Embryonic facial prominence (tissue), 1 donor: Measurements from ENCODE around the gene BBS2.

Source experiments
- DNase-seq: peaks from one replicate; pipeline ENCODE4 v3.0.0-alpha.2; 2016; ENCODE audit errors: extremely low spot score

BBS2 gene

DNA sequence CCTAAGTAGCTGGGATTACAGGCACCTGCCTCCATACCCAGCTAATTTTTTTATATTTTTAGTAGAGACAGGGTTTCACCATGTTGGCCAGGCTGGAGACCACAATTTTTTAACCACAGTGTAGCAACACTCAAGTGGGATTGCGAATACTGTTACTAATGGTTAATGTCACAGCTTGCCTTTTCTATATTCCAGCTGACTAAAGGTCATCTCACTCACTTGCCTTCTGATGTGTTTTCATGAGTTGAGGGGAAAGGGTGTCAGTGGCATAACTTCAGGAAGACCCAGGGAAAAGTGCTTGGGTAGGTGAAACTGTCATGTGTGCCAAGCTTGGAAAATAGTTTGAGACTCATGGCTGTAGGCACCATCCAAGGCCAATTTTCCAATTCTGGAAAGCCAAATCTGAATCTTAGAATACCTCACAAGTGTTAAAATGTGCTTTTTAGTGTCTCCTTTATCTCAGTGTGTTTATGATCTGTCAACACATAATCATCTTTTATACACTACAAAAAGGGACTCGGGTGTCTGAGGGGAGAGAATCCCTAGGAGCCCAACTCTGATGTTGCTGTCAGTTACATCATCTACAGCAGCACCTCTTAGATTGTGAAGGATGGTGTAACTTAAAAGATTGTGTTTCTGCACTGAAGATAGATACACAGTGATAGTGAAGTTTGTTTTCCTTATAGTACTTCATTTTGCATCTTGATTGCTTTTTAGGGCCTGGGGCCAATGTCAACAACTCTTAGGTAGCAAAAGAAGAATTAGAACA lies 41.4 kb downstream of the BBS2 start:
- DNase-seq, result no peak

DNA sequence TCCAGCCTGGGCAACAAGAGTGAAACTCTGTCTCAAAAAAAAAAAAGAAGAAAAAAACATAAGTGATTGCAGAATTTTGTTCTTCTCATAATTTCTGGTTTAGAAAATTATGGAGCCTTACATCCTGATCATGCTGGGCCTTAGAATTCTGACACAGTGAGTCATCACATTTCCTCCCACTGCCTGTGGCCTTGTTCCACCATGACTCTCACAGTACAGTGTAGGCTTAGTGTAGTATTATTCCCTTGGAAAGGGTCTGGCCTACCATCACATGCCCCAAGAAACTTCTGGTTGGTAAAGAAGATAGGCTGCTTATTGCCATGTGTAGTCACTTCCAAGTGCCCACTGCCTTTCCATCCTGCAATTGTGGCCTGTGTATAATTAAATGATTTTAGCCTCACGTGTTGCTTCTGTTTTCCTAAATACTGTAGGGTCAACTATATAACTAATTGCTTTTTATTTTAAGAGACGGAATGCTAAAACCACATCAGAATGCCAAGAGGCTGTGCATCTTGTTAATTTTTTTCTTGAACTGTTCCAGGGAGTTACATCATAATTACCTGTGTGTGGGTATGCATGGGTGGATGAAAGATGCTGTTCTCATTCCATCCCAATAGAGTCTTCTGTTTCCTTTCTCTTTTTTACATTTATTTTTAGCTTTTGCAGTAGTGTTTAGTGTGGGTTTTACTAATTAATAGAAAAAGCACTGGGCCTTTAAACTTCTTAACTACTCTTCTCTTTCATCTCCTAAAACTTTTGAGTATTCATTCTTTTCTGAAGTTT lies 42.5 kb downstream of the BBS2 start:
- DNase-seq, result no peak

DNA sequence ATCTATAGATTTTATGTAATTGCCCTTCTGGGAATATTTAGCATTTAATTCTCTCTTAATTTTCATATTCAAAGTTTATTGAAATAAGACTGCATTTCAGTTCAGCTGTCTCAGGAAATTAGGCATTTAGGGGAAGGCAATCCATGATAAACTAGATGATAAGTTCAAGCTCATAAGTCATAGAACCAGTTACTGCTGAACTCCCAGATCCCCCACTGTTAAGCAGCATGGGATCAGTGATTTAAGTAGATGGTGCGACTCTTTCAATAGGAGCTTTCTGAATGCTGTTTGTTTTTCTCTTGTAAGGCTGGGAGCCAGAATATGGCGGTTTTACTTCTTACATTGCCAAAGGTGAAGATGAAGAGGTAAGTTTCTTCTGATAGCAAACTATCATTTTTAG lies 44.6 kb downstream of the BBS2 start:
- DNase-seq, result no peak

DNA sequence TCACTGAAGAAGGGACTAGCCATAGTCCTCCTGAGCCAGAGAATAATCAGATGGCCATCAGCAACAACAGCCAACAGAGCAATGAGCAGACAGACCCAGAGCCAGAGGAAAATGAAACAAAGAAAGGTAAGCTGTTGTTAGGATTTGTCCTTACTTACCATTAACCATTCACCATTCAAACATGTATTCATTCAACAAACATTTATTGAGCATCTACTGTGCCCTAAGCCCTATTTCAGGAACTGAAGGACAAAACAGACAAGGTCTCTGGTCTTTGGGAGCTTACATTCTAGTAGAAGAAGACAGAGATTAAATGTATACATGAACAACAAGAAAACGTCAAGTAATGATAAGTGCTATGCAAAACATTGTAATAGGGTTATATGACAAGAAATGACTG lies 49.2 kb downstream of the BBS2 start:
- DNase-seq, result no peak

DNA sequence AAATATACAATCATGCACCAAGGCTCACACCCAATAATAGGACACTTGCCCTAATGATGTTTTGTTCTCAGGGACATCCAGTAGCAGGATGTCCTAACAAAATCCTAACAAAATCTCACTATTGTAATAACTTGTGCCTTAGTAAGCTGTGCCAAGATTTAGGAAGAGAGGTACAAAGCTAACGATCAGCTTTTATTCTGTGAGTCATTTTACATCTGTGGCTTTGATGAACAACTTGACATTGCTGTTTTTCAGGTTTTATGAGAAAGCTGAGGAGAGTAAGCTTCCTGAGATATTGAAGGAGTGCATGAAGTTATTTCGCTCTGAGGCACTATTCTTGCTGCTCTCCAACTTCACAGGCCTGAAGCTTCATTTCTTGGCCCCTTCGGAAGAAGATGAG lies 49.6 kb downstream of the BBS2 start:
- no peak for DNase-seq

DNA sequence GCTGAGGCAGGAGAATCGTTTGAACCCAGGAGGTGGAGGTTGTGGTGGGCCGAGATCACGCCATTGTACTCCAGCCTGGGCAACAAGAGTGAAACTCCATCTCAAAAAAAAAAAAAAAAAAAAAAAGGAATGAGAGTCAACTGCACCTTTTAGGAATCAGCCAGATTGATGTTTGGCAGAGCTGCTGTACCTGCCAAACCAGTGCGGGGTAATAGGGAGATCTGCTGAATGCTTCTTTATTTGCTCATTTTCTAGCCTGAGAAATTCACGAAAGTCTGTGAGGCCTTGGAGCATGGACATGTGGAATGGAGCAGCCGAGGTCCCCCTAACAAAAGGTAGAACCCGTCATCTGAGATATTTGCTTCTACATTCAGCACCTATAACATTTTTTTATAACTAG lies 50.1 kb downstream of the BBS2 start:
- no peak for DNase-seq

DNA sequence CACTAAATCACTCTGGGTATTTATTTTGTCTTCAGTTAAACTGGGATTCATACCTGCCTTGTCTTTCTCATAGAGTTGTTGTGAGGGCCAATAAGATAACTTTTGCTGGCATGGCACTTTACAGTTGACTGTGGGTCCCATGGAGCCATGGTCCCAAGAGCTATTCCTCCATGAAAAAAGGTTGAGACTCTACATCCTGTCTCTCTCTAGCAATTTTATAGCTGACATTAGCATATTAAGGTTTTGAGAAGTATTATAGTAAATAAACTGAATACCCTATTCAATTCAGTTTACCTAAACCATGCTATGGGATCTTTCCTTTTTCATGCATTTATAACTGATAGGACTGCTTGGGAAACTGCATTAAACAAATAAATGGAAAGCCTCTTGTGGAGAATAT lies 51.0 kb downstream of the BBS2 start:
- DNase-seq, result no peak

DNA sequence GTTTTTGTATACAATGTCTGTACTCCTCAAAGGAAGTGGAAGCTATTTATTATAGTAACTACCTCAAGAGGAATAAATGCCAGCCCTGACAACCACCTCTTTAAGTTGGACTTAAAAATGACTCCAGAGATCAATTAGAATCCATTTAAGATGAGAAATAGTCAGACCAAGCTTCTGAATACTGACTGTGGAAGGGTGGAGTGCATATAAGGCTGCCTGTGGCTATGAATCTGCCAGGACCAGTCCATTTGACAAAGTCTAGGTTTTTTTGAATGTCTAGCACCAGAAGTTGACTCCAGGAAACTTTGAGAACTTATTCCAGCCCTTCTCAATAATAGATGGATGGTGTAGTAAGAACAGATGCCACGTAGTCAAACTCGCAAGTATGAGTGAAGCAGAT lies 53.5 kb downstream of the BBS2 start:
- no peak for DNase-seq

DNA sequence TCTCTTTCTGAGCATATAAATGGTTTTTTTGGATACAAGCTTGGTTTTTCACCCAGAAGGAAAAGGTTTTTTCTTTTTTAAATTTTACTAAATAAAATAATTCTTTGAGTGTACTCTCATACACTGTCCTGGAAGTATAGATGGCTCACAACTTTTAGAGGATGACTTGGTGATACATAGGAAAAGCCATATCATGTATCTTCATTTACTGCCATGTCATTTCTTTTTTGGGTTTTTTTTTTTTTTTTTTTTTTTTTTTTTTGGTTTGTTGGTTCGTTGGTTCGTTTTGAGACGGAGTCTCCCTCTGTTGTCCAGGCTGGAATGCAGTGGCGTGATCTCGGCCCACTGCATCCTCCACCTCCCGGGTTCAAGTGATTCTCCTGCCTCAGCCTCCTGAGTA lies 56.7 kb downstream of the BBS2 start:
- no peak for DNase-seq

DNA sequence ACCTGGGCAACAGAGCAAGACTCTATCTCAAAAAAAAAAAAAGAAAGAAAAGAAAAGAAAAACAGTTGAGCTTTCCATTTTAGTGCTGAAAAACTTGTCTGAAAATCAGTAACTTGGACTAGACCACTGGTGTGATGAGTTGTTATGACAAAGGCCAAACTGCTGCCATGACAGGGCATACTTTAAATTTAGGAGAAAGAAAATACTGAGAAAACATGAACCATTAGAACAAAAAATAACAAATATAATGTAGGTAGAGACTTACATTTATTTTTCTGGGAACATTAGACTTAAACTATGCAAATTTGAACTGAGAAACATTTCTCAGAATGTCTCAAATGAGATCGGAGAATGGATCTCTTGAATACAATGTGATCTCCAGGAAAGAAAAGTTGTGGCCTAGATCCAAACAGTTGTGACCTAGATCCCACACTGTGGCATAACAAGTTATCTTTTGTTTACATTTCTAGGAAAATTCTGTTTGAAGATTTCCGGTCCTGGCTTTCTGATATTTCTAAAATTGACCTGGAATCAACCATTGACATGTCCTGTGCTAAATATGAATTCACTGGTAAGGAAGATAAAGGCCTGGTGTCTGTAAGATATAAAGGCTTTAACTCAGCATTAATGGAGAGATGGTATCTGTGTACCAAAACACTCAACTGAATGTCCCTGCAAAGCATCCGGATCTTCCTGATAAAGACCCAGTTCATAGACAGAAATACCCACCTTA lies 57.6 kb downstream of the BBS2 start:
- DNase-seq, result no peak

DNA sequence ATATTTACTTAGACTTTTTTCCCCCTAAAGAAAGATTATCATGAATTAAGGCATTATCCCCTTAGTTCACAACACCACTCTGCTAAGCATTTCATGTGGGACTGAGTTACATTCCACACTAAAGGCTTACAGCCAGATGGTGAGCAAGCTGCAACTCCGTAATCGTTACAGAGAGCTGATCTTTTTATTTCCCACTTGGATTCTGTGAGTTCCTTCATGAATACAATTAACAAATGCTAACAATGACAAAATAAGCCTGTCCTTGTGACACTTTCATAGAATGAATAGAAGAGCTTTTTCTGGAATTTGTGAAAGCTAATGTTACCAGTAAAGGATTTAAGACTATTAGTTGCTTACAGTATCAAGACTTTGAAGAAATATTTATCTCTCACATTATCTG lies 59.7 kb downstream of the BBS2 start:
- no peak for DNase-seq

DNA sequence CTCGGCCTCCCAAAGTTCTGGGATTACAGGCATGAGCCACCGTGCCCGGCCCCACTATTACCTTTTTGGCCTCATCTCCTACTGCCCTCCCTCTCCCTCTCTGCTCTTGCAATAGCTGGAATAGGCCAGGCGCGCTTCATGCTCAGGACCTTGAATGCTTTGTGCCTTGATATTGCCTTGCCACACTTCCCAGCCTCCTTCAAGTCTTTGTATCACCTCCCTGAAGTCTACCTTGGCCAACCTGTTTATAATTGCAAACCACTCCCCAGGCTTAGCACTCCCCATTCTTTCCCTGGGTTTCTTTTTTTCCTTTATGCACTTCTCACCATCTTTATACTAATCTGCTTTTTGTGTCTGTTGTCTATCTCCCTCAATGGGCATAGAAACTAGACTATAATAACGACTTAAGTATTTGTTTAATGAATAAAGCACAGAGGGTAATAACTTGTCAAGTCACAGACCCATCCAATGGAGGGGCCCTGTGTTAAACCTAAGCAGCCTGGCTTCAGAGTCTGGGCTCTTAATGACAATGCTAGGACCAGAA lies 61.8 kb downstream of the BBS2 start:
- DNase-seq, result no peak

DNA sequence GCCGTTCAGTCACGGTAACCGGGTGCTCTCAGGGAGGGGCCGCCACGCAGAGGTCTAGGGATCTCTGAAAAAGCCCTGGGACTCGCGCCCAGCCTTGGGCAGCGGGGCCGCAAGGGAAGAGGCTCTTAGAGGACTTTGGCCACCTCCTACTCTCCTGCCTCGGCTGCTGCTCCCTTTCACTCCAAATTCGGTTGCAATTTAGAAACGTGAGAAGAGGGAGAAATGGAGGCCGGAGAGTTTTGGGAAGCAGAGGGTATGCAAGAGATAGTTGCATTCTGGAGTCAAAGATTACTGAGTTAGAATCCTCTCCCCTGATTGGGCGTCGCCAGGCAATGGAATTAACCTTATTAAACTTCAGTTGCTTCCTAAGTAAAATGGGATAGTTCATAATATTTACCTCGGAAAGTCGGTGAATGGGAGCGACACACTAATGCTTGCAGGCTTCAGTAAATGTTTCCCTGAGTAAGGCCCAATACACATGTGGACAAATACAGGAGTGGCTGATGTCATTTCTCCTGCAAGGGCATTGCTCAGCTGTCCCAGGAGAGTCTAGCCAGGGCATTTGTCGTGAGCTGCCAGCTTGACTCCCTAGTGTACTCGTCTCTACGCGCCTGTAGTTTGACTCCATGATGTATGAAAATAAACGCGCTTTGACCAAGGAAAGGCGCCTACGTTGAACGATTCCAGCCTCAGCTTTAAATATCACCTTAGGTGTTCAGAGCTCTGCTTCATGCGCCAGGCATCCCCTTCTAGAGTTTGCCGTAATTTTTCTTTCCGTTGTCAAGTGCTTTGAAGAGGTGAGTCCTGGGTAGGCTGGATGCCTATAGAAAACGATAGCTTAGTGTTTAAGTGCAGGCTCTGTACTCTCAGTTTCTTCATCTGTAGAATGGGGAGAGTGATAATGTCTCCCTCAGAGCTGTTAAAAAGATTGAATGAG lies 67.8 kb downstream of the BBS2 start:
- no peak for DNase-seq

DNA sequence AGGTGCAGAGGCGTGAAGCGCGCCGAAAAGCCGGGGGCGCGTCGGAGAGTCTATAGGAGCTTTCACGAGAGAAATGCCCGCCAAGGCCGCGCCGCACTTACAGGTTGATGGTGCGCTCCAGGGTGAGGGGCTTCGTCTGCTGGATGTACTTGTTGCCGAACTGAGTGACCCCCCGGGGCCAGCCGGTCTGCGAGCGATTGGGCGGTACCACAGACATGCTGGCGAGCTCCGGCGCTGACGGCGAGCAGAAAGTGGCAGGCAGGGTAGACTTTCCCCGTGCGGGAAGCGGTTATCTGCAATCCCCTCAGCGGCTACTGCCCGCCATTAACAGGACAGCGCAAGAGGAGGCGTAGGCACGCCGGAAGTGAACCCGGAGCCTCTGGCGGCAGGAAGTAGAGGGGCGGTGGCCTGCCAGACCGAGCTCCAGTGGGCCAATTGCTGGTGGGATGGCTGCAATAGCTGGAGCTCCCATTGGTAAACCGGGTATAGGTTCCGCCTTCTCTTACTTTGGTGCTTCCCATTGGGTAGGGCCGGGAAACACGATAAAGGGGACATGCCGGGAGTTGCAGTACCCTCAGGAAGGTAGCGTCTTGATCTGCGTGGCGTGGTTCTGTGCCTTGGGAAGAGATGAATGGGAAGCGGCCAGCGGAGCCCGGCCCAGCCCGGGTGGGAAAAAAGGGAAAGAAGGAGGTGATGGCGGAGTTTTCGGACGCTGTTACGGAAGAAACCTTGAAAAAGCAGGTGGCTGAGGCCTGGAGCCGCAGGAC lies 68.7 kb downstream of the BBS2 start, which contains the start of the genes NUDT21 and OGFOD1:
NUDT21 (minus strand) TSS at position 347 of the 767 bp plus-strand sequence; CDS start at position 217, 130 bp downstream.
OGFOD1 (plus strand) TSS at position 569 of the 767 bp plus-strand sequence; CDS start at position 628, 59 bp downstream.
- DNase-seq, result peak; percentile 97

DNA sequence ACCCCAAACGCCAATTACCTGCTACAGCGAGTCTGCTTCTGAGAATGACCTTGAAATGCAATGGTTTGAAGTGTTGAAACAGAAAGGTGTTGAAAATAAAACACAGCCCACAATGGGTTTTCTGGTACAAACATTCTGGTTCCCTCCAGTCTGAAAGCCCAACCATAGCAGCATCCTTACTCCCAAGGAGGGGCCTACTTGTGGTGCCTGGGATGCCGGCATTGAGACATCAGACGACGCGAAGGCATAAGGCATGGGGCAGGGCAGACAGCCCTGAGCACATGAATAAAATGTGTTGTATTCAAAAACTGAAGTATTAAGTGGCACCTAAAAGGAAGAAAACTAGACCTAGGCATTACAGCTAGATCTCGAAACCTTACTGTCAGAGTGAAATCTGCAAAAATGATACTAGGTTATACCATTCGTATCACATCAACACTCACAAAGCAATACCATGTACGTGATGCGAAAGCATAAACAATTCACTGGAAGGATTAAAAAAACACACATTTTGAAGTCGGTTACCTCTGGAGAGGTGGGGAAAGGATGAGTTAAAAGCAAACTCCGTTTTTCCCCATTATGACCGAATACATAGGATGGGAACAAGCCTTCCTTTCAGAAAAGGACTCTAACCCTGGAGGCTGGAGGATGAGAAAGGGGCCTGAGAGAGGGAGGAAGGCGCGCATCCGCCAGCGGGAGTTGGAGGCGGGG lies 69.4 kb downstream of the BBS2 start:
- DNase-seq, result no peak

DNA sequence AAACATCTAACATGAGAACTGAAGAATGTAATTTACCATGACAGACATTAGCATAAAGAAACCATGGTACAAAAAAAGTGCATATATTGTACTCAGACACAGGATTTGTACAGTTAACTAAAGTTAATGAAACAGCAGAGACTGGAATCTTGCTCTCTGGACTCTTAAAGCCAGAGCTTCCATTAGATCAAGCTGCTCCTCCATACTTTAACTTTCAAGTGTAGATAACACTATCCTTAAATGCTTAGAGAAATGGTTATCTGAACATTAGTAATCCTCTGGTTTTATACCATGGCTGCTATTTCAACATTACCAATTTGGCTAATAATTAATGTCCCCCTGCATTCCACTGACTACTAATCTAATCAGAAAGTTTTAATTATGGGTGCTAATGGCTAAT lies 71.8 kb downstream of the BBS2 start:
- DNase-seq, result no peak

DNA sequence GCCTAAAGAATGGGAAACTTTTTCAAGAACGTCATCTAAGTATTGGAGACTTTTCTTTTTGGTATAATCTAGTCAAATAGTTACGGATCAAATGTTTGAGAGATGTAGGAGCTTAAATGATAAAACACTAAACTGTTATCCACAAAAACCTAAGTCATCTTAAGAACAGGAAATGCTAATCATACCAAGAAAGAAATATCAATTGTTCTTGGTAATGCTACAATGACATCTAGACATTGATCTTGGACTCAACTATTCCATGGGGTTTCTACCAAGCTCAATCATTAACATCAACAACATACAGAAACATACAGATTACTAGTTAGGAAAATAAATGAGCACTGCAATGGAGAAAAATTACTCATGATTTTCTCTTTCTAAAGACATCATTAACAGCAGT lies 72.5 kb downstream of the BBS2 start:
- DNase-seq, result no peak

DNA sequence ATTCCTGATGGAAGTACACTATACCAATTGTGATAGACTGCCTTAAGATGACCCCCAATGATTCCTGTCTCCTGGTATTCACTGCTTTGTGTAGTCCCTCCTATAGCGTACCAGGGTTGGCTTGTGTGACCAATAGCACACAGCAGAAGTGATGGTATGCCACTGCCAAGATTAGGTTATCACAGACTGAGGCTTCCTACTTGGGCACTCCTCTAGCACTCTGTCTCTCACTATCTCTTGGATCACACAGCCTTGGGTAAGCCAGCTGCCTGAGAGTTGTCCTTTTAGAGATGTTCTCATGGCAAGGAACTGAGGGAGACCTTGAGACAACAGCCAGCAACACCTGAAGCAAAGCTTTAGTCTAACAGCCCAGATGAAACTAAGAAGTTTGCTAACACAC lies 81.8 kb downstream of the BBS2 start:
- no peak for DNase-seq

DNA sequence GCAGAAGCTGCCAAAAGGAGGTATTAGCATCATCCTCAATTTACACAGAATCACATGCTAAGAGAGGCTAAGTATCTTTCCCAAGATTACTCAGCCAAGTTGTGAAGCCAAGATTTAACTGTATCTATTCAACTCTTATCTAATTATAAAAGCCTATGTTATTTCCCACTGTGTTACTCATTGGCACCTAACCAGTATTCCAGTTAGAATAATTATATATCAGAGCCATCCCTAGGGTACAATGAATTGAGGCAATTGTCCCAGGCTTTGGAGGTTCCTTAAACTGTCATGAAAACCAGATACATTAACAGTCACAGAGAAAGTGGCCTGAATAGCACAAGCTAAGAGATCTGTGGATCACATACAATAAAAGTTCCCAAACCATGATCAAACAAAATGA lies 83.6 kb downstream of the BBS2 start:
- DNase-seq, result no peak
